ENCODE results near the gene SLC25A17. TPM values are rescaled to one million over a fixed set of nuclear protein-coding genes. Genes with fewer than 3 reads are reported as not detected.
A peak's percentile ranks its signal among the peaks of the same experiment; 100 is the strongest.
"Not testable (repeated sequence)": the region's sequence is repeated elsewhere in the genome, so short reads cannot be mapped to it uniquely, and the experiment has no call there.

The SLC25A17 gene
- total RNA-seq, 1 donor from 2014 or later, result 62.1 TPM

GRCh38 chr22:40856513-40857308 lies 37.6 kb upstream of the SLC25A17 start, which contains the start of the genes ST13 and XPNPEP3:
TSS of gene ST13 (minus strand) at chr22:40856639. CDS start at chr22:40856540, 99 bp downstream.
TSS of gene XPNPEP3 (plus strand) at chr22:40857148. CDS start at chr22:40857182, 34 bp downstream.
- Histone ChIP-seq H3K9me3 (no peaks in the 10 kb centered on the region), H3K27me3 (no peaks in the 10 kb centered on the region), H3K27ac (peak within 1 kb of the TSS; percentile 87 to 96), H3K4me3 (peak within 1 kb of the TSS; percentile 73 to 99), H3K36me3 (peaks cover 0 to 5% of the 10 kb centered on the region in 2 donors), H3K4me1 (peaks cover 10 to 29% of the 10 kb centered on the region in 2 donors)
- TF ChIP-seq CTCF (IDR thresholded peaks at IDR 0.05), result no peak
- intact Hi-C loops (cut with DNase I), result loop anchor here (1.0 to 5.0 kb wide), 6 partner anchors 37 to 766 kb away; partner anchors contain the start of genes DESI1, L3MBTL2, RBX1 and SLC25A17
- DNase-seq (ENCODE audit: low spot score in 2 of 2), result peak; percentile 91 to 98

- intact Hi-C loops (cut with DNase I), result loop anchor here (2.0 to 5.0 kb wide), 5 partner anchors 96 to 766 kb away; partner anchors contain the start of genes DESI1, L3MBTL2, RBX1 and XRCC6
- H3K4me3 ChIP-seq, result peak overlapping the region; percentile 73 to 99
- H3K27ac ChIP-seq, result peak overlapping the region; percentile 87 to 96
- H3K36me3 ChIP-seq, result no peaks in the 10 kb centered on the region
- no peaks in the 10 kb centered on the region for H3K9me3 ChIP-seq
- H3K27me3 ChIP-seq, result no peaks in the 10 kb centered on the region
- peaks cover 10 to 29% of the 10 kb centered on the region in 2 donors for H3K4me1 ChIP-seq
- TF ChIP-seq CTCF (IDR thresholded peaks at IDR 0.05), result no peak
- DNase-seq (ENCODE audit: low spot score in 2 of 2), result peak in 1 of 2 donors; percentile 67
These were observed 36.9 kb upstream of the SLC25A17 start for GRCh38 chr22:40855979-40856512.

DNA sequence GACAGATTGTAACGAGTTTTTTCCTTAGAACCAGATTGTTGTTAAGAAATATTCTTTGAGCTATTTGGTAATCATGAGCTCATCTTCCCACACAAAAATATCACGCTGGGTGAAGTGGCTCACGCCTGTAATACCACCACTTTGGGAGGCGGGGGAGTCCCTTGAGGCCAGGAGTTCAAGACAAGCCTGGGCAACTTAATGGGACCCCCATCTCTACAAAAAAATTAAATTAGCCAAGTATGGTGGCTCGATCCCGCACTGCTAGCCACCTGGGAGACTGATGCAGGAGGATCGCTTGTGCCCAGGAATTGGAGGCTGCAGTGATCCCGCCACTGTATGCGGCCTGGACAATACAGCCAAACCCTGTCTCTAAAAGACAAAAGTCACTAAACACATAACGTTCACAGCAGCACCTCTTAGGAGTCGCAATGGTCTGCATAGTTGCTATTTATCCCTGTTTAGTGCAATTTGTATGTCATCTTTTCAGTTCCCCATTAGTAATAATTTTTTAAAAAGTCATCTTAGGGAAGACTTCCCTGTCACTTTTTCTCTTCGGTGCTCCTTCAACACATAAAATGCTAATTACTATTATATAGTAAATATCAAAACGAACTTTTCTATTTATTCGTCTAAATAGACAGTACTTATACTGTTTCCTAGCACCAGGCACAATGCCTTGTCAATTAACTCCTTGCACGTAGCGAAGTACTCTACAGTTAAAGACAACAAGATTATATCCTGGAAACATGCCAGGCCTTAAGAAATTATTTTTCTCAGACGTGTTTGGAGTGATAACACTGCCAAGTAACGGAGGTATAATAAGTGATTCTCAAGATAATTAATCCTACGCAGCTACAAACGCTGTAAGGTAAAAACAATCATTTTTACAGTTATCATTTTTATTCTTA lies 36.2 kb upstream of the SLC25A17 start:
- no peak for TF ChIP-seq CTCF (IDR thresholded peaks at IDR 0.05)
- Histone ChIP-seq H3K4me3 (peak overlapping the region; percentile 73 to 99), H3K36me3 (no peaks in the 10 kb centered on the region), H3K9me3 (no peaks in the 10 kb centered on the region), H3K4me1 (peaks cover 10 to 29% of the 10 kb centered on the region in 2 donors), H3K27ac (peak overlapping the region; percentile 87 to 96), H3K27me3 (no peaks in the 10 kb centered on the region)
- no peak for DNase-seq (ENCODE audit: low spot score in 2 of 2)
- intact Hi-C loops (cut with DNase I), result loop anchor here (5.0 kb wide), 2 partner anchors 97 to 767 kb away; partner anchors contain the start of genes DESI1, RBX1 and XRCC6

- TF ChIP-seq CTCF (IDR thresholded peaks at IDR 0.05), result no peak
- Histone ChIP-seq H3K9me3 (no peaks in the 10 kb centered on the region), H3K4me3 (peak overlapping the region; percentile 1 to 73), H3K36me3 (peaks cover 3 to 11% of the 10 kb centered on the region in 2 donors), H3K4me1 (peaks cover 10 to 29% of the 10 kb centered on the region in 2 donors), H3K27ac (no peak overlapping the region), H3K27me3 (no peaks in the 10 kb centered on the region)
- intact Hi-C loops (cut with DNase I), result no loop called here
- DNase-seq (ENCODE audit: low spot score in 2 of 2), result no peak
These were observed 34.8 kb upstream of the SLC25A17 start for GRCh38 chr22:40853961-40854360.

DNA sequence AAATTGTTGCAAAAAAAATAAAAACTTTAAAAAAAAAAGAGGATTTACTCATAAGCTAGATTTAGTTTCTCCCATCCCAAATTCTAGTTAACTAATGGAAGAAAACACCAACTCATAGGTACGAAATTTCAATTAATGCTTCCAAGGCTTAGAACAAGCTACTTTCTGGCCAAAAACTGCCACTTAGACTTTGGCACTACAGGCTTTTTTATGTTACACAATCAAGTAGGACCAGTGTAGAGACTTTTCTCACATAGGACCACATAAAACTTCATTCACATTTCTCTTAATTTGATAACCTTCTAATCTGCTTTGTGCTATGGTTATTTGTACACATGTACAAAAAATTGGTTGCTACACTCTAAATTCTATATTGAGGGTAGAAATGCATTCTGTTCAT lies 34.2 kb upstream of the SLC25A17 start:
- Histone ChIP-seq H3K4me3 (no peak overlapping the region), H3K27ac (no peak overlapping the region), H3K9me3 (no peaks in the 10 kb centered on the region), H3K36me3 (peaks cover 8 to 17% of the 10 kb centered on the region in 2 donors), H3K4me1 (peaks cover 10 to 26% of the 10 kb centered on the region in 2 donors), H3K27me3 (no peaks in the 10 kb centered on the region)
- DNase-seq (ENCODE audit: low spot score in 2 of 2), result no peak
- intact Hi-C loops (cut with DNase I), result no loop called here
- no peak for TF ChIP-seq CTCF (IDR thresholded peaks at IDR 0.05)

- H3K4me1 ChIP-seq; DNase-seq (ENCODE audit: low spot score in 2 of 2); H3K4me3 ChIP-seq; H3K27me3 ChIP-seq; H3K9me3 ChIP-seq; H3K27ac ChIP-seq; intact Hi-C loops (cut with DNase I): not testable (repeated sequence)
- H3K36me3 ChIP-seq, result peaks cover 30 to 81% of the 10 kb centered on the region in 2 donors
These were observed 26.7 kb upstream of the SLC25A17 start for GRCh38 chr22:40845816-40846215.

Data from ascending aorta (tissue), 2 donors.